Mesothelial cell of epicardium (in vitro differentiated cells): ENCODE measurements around the gene RNF8. TPM values are rescaled to one million over a fixed set of nuclear protein-coding genes. Genes with fewer than 3 reads are reported as not detected.

Experiments
- DNase-seq, 2 experiments: peaks; one replicate each; pipeline ENCODE4 v3.0.0; 2021; ENCODE audit warnings: low spot score in 2 of 2; ENCODE audit not compliant: unreplicated experiment in 2 of 2
- H3K27ac Mint-ChIP-seq: 2 replicates; pipeline ENCODE4 v1.8.0; 2021; ENCODE audit warnings: mixed read lengths
- H3K27me3 Mint-ChIP-seq: 2 replicates; pipeline ENCODE4 v1.8.0; 2021; ENCODE audit warnings: low read depth, mixed read lengths
- H3K36me3 Mint-ChIP-seq: 2 replicates; pipeline ENCODE4 v1.8.0; 2021; ENCODE audit warnings: mixed read lengths
- H3K4me1 Mint-ChIP-seq: 2 replicates; pipeline ENCODE4 v1.8.0; 2021; ENCODE audit warnings: mixed read lengths
- H3K4me3 Mint-ChIP-seq: 2 replicates; pipeline ENCODE4 v1.8.0; 2021; ENCODE audit warnings: mild to moderate bottlenecking, moderate library complexity, mixed read lengths
- H3K9me3 Mint-ChIP-seq: 2 replicates; pipeline ENCODE4 v1.8.0; 2021; ENCODE audit warnings: mixed read lengths
- total RNA-seq: library from RNA; stranded (reverse); gene quantifications from 3 replicates; pipeline ENCODE4 v1.2.1, GENCODE V29; 2021
- TF ChIP-seq, protein P1 (sequence below): fragments of 200-600 bp; sonication (generic); IDR thresholded peaks from one replicate; pipeline ENCODE4 v1.5.0; 2021; ENCODE audit warnings: antibody characterized with exemption; ENCODE audit not compliant: unreplicated experiment

RNF8 gene
- total RNA-seq, 1 donor from 2014 or later: 22.6 TPM

DNA sequence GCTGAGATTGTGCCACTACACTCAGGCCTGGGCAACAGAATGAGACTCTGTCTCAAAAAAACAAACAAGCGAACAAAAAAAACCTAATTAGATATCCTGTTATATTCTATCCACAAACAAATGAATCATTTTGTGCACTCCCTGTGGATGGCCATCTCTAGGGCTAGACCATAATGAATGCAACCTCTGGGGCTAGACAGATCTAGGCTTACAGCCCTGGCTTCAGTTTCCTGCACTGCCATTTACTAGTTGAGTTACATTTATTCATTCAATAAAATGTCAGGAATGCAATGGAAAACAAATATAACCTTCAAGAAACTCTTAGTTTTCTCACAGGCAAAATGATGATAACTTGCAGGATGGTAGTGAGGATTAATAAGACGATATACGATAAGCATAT, 6.6 kb upstream of the RNF8 start:
- Mint-ChIP-seq H3K4me3 (no peak overlapping the region), H3K27me3 (peaks cover 9% of the 10 kb centered on the region), H3K4me1 (no peaks in the 10 kb centered on the region), H3K36me3 (no peaks in the 10 kb centered on the region), H3K27ac (no peak overlapping the region), H3K9me3 (peaks cover 5% of the 10 kb centered on the region)
- no peak for DNase-seq
- TF ChIP-seq, protein P1, sequence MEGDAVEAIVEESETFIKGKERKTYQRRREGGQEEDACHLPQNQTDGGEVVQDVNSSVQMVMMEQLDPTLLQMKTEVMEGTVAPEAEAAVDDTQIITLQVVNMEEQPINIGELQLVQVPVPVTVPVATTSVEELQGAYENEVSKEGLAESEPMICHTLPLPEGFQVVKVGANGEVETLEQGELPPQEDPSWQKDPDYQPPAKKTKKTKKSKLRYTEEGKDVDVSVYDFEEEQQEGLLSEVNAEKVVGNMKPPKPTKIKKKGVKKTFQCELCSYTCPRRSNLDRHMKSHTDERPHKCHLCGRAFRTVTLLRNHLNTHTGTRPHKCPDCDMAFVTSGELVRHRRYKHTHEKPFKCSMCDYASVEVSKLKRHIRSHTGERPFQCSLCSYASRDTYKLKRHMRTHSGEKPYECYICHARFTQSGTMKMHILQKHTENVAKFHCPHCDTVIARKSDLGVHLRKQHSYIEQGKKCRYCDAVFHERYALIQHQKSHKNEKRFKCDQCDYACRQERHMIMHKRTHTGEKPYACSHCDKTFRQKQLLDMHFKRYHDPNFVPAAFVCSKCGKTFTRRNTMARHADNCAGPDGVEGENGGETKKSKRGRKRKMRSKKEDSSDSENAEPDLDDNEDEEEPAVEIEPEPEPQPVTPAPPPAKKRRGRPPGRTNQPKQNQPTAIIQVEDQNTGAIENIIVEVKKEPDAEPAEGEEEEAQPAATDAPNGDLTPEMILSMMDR: no peak

DNA sequence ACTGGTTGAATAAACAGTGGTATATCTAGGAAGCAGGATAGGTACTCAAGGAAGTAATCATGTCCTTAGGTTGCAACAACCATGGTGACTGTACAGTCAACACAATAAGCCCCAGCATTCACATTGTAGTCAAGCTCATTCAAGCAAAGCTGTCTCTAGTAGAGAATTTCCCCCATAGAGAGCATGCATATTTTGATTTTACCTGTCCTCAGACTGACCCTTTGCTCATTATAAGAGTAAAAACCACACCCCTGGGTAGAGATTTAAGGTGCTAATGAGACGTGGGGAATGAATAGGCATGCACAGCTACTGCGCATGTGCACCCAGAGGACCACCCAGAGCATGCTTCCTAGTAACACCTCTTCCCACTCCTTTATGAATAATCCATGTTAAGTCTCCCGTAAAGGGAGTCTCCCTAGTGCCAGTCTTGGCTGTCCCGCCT, 6.1 kb upstream of the RNF8 start:
- H3K9me3 Mint-ChIP-seq: peaks cover 5% of the 10 kb centered on the region
- H3K4me3 Mint-ChIP-seq: no peak overlapping the region
- TF ChIP-seq, protein P1: no peak
- no peak for DNase-seq
- H3K4me1 Mint-ChIP-seq: no peaks in the 10 kb centered on the region
- no peak overlapping the region for H3K27ac Mint-ChIP-seq
- H3K36me3 Mint-ChIP-seq: no peaks in the 10 kb centered on the region
- peaks cover 9% of the 10 kb centered on the region for H3K27me3 Mint-ChIP-seq

DNA sequence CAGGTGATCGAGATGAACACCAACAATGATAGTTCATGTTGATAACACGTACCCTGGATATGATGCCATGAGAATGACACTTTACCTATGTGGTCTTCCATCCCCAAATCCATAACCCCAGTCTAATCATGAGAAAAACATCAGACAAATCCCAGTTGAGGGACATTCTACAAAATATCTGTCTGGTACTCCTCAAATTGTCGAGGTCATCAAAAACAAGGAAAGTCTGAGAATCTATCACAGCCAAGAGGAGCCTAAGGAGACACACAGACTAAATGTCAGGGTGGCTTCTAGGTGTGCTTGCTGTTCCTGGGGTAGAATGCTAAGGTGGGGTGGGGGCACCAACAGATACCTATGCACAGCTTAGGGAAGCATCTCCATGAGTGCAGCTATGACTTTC, 2.8 kb upstream of the RNF8 start:
- no peaks in the 10 kb centered on the region for H3K36me3 Mint-ChIP-seq
- TF ChIP-seq, protein P1: no peak
- no peak for DNase-seq
- peaks cover 5% of the 10 kb centered on the region for H3K9me3 Mint-ChIP-seq
- peaks cover 3% of the 10 kb centered on the region for H3K27me3 Mint-ChIP-seq
- H3K27ac Mint-ChIP-seq: no peak overlapping the region
- H3K4me1 Mint-ChIP-seq: peaks cover 18% of the 10 kb centered on the region
- H3K4me3 Mint-ChIP-seq: no peak overlapping the region

DNA sequence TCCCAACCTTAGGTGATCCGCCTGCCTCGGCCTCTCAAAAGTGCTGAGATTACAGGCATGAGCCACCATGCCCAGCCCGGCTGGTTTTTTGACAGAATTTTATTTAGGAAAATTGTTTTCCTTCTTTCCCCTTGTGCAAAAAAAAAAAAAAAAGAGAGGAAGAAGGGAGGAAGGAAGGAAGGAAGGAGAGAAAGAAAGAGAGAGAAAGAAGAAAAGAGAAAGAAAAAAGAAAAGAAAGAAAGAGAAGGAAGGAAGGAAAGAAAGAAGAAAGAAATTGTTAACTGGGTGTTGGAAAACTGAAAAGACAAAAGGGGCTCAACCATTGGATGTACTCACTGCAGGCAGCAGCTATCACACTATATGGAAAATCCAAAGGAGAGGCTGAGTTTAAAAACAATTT, 1.4 kb upstream of the RNF8 start:
- H3K9me3 Mint-ChIP-seq: no peaks in the 10 kb centered on the region
- peak overlapping the region; percentile 50 for H3K4me3 Mint-ChIP-seq
- no peaks in the 10 kb centered on the region for H3K36me3 Mint-ChIP-seq
- no peak for DNase-seq
- no peaks in the 10 kb centered on the region for H3K27me3 Mint-ChIP-seq
- peaks cover 25% of the 10 kb centered on the region for H3K4me1 Mint-ChIP-seq
- H3K27ac Mint-ChIP-seq: no peak overlapping the region
- TF ChIP-seq, protein P1: no peak

DNA sequence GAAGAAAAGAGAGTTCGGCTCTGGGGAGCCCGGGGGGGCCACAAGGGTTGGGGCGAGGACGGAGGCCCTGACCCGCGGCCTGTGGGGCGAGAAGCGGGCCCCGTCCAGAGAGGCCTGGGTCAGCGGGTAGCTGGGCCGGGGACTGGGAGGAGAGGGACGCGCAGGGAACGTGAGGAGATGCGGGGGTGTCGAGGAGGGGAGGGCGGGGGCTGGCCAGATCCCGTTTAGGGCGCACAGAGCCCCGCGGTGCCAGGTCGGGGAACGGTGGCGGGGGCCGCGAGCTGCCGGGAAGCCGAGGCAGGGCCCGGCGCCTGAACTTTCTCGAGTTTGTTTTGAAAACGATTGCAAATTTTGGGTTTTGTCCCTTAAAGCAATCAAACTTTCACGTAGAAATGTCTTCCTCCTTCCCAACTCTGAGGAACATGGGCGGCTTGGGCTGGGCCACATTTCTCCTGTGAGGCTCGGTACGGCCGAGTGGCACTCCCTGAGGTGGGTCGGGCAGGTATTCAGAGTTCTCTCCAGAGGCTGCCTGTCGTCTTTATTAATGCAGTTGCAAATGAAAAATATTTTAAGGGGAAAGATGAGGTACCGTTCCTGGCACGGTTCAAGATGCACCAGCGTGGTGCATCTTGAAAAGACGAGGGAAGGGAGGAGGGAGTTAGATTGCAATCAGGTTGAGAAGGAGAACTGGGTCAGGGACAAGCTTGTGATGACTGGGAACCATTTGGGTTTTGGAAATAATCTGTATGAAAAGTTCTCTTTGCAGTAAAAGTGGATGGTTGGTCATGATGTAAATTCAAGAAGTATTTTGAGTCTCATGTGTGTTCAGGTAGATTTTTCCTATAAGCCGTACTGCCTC, 972 bp downstream of the RNF8 start:
- no peaks in the 10 kb centered on the region for H3K9me3 Mint-ChIP-seq
- TF ChIP-seq, protein P1: no peak
- DNase-seq: peak; percentile 21 to 44
- peak overlapping the region; percentile 92 for H3K27ac Mint-ChIP-seq
- no peaks in the 10 kb centered on the region for H3K27me3 Mint-ChIP-seq
- peak overlapping the region; percentile 96 for H3K4me3 Mint-ChIP-seq
- H3K36me3 Mint-ChIP-seq: no peaks in the 10 kb centered on the region
- H3K4me1 Mint-ChIP-seq: peaks cover 35% of the 10 kb centered on the region
